Measurements from ENCODE around the gene BID.

DNA sequence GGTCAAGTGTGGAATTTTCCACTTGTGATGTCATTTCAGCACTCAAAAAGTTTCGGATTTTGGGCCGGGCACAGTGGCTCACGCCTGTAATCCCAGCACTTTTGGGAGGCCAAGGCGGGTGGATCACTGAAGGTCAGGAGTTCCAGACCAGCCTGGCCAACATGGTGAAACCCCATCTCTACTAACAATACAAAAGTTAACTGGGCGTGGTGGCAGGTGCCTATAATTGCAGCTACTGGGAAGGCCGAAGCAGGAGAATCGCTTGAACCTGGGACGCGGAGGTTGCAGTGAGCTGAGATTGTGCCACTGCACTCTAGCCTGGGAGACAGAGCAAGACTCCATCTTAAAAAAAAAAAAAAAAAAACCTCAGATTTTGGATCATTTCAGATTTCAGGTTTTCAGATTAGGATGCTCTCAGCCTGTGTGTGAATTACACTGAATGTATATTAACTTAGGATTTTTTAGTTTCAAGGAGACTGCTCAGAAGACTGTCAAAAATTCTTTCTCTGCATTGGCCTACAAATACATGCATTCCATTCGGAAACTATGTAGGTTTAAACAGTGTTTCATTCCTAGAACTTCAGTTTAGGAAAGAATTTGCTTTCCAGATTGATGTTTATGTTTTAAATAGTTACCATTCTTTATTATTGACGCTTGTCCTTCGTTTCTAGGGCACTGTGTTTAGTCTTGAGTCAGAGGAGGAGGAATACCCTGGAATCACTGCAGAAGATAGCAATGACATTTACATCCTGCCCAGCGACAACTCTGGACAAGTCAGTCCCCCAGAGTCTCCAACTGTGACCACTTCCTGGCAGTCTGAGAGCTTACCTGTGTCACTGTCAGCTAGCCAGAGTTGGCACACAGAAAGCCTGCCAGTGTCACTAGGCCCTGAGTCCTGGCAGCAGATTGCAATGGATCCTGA lies 48.0 kb downstream of the BID start:
- TF ChIP-seq, protein P1, sequence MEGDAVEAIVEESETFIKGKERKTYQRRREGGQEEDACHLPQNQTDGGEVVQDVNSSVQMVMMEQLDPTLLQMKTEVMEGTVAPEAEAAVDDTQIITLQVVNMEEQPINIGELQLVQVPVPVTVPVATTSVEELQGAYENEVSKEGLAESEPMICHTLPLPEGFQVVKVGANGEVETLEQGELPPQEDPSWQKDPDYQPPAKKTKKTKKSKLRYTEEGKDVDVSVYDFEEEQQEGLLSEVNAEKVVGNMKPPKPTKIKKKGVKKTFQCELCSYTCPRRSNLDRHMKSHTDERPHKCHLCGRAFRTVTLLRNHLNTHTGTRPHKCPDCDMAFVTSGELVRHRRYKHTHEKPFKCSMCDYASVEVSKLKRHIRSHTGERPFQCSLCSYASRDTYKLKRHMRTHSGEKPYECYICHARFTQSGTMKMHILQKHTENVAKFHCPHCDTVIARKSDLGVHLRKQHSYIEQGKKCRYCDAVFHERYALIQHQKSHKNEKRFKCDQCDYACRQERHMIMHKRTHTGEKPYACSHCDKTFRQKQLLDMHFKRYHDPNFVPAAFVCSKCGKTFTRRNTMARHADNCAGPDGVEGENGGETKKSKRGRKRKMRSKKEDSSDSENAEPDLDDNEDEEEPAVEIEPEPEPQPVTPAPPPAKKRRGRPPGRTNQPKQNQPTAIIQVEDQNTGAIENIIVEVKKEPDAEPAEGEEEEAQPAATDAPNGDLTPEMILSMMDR (IDR thresholded peaks at IDR 0.05), result no peak
- TF ChIP-seq POLR2A (IDR thresholded peaks at IDR 0.05) (no peak), POLR2AphosphoS5 (IDR thresholded peaks at IDR 0.05) (no peak)
